NCI-H524 (cell line): ENCODE measurements around the gene DGKB.

Experiments
- DNase-seq, 2 experiments: peaks; one replicate each; lab custom pipeline; 2025; lab: John Stamatoyannopoulos, UW

DGKB gene

GRCh38 chr7:14760730-14761478, 141.6 kb downstream of the DGKB start:
- no peak for DNase-seq

DNA sequence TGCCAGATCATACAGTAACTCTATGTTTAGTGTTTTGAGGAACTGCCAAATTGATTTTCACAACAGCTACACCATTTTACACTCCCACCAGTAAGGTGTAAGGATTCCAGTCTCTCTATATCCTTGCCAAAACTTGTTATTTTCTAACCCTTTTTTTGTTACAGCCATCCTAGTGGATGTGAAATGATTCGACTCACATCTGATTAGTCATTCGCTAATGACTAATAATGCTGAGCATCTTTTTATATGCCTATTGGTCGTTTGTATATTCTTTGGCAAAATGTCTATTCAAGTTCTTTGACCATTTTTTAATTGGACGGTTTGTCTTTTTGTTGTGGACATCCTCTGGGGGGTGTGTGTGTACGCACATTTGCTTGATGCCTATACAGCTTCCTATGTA, 142.8 kb downstream of the DGKB start:
- DNase-seq, result no peak

DNA sequence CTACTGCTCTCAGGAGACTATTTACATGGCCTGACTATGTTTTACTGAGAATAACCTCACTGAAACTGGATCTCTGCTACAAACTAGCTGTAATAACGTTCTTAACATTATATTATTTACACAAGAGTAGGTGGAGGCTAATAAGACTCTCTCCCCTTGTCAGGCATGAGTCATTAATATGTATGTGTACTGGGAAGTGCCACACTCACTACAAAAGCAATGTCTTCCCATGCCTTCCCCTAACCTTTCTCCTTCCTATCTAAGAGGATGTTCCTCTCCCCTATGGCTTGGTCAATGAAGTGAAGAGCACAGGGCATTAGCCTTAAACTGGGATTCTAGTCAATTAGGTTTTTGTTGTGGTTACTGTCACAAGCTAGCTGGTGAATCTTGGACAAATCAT, 147.9 kb downstream of the DGKB start:
- DNase-seq, result no peak

- no peak for DNase-seq
Measured at GRCh38 chr7:14752301-14752700, 150.2 kb downstream of the DGKB start.

DNA sequence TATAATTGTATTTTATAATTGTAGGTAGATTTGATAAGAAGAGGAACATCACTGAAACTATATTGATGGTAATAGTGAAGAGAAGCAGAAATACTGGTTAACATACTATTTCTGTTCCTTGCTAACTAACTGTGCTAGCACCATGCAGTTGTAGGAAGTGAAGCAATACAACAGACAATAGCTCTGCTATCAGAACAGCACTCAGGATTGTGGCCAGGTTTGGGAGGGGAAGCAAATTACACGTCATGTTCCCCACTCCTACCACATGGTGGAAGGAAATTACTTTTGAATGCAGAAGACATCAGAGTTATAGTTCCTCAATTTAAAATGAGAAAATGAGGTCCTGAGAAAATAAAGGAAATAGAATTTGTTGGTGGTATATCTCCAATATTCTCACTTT, 151.1 kb downstream of the DGKB start:
- DNase-seq, result no peak

DNA sequence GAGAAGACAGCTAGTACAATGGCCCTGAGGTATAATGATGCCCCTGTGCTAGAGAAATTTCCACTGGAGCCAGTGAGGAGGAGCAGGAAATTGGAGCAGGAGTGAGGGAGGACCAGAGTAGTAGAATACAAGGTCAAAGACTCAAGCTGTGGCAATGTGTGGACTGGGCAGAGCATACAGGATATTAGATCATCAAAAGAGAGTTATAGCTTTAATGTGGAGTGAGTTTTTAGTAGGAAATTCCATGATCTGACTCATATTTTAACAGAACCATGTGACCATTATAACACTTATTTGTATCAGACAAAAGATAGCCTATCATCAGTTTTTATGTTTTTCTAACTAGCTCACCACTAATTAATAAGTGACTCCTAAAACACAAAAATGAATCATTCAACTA, 154.1 kb downstream of the DGKB start:
- DNase-seq, result no peak

DNA sequence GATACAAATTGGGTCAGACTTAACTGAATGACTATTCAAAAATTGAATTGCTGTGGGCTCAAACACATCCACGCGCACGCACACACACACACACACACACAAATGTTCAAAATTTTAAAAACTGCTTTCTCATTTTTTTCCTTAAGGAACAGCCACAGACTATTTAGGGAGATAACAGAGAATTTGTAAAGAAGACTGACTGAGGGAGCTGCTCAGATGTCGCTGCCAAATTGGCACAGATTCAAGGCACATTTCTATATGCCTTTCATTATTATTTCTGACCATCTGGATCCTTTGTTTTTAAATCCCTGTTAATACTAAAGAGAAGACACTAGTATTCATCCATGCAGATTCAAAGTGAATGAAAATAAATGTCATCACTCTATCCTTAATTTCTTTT, 154.8 kb downstream of the DGKB start:
- peak; percentile 53 to 75 for DNase-seq

- DNase-seq, result no peak
Measured at GRCh38 chr7:14745076-14745475, 157.5 kb downstream of the DGKB start.

DNA sequence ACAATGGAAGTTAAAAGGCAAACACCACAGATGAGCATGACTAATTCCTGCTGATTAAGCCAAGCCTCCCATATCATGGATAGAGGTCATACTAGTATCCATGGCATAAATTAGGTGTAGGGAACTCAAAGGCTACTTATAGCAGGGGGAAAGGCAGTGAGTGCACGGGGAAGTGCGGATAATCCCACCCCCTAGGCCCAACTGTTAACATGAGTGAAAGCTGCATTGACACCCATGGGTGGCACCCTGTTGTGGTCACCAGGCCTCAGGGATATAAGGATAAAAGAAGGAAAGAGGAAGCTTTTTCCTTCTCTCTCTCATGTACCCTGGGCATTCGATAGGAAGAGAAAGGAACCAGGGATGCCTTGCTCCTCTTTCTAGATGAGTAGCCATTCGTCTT, 161.9 kb downstream of the DGKB start:
- no peak for DNase-seq

DNA sequence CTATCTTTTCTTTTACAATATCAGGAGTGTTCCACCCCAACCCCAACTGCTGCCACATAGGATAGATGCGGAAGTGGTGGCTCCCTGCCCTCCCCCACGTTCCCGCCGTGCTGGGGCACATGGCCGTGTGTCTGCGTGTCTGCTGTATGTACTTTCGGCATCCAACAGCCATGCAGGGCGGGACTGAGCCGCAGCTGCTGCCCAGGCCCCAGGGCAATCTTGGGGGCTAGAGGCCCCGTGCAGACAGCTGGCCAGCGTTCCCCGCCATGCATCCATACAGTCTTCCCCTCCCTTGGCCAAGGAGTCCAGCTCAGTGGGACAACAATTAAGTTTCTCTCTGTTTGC, 162.7 kb downstream of the DGKB start:
- no peak for DNase-seq

GRCh38 chr7:14739168-14739840, 163.2 kb downstream of the DGKB start:
- DNase-seq, result no peak

- DNase-seq, result no peak
Measured at GRCh38 chr7:14738086-14738485, 164.5 kb downstream of the DGKB start.

DNA sequence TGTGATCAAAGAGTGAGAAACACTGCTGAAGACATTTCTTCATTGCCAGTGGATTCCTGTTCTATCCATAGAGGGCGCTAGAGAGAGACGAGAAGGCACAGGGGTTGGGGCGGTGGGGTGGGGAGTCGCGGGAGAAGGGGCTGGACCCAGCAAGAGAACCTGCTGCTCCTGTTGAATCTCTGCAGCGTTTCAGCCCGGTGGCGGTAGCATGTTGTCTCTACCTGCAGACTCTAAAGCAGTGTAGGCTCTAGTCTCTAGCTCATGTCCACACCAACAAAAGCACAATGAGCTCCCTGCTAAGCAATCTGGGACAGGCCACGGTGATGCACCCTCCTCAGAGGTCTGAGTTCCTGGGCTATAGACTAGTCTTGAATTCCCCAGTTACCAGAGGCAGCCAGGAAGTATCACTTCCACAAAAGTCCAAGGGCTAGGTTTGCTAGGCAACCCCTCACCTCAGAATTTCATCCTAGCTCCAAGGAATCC, 167.7 kb downstream of the DGKB start:
- peak in 1 of 2 experiments; percentile 0 for DNase-seq

- no peak for DNase-seq
Measured at GRCh38 chr7:14720785-14721184, 181.8 kb downstream of the DGKB start.

DNA sequence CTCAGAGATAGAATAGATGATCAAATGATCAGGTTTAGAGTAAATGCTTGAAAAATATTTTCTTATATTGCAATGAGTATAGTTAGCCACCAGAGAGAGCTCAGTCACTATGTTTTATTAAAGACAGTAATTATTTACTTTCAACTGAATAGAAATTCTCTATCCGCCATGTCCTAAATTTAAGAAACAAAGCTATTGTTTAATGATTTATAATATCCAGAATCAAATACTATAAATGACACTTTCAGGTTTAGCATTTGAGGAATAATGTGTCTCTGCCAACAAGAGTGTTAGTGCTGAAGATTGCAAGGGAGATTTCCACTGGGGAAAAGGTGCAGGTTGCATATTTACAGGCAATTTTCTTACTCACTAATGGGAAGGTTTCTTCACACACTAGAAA, 184.7 kb downstream of the DGKB start:
- DNase-seq, result peak in 1 of 2 experiments; percentile 20

GRCh38 chr7:14717169-14717568, 185.4 kb downstream of the DGKB start:
- no peak for DNase-seq

DNA sequence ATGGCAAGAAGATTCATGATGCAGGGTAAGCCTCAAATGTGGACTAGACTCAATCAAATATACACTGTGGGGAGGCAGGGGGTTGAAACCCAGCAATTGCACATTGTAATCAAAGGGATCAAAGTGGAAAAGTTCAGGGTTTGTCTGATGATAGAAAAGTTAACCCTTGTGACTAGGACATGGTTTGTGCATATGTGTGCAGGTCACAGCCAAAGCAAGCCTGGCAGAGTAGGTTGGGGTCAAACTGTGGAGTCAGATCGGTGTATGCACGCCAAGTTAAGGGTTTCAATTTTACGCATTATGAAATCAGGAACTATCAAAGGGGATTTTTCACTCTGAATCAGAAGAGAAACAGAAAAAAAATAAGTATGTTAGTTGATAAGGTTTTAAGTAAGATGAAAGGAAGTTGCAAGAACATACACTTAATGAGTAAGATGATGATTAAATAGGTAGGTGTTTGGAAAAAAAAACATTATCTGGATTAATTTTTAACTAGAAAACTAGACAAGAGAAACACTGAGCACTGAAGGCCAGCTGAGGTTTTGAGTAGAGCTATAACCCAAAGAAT, 188.3 kb downstream of the DGKB start:
- DNase-seq, result no peak

- peak in 1 of 2 experiments; percentile 30 for DNase-seq
Measured at GRCh38 chr7:14698239-14698638, 204.3 kb downstream of the DGKB start.

GRCh38 chr7:14697684-14698083, 204.9 kb downstream of the DGKB start:
- no peak for DNase-seq

GRCh38 chr7:14691597-14692203, 210.9 kb downstream of the DGKB start:
- peak in 1 of 2 experiments; percentile 47 for DNase-seq

DNA sequence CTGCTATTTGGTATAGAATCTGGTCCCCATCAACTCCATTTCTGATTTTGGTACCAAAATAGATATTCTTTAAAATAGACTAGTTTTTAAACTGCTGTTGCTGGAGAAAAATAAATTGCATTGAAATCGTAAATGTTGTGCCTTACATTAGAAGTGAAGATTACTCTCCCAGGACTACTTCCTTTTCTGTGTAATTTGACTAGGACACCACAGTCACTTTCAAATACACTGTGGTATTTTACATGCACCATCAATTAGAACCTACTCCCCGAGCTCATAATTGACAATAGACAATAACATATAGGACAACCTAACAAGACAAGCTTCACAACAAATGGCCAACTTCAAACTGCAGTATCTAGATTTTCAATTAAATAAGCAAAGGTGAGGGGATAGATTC, 211.5 kb downstream of the DGKB start:
- no peak for DNase-seq

DNA sequence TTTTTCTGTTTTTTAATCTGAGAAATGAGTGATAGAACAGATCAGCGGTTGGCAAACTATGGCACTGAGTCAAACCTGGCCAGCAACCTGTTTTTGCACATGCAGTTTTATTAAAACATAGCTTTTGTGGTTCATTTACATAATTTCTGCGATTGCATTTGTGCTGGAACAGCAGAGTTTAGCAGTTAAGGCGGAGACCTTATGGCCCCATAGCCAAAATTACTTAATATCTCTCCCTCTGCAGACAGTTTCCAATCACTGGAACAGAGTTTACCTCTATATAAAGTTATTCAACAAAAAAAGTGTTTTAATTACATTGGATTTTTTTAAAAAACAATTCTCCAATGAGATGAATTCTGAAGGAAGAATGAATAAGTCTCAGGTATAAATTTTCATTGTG, 212.1 kb downstream of the DGKB start:
- no peak for DNase-seq

DNA sequence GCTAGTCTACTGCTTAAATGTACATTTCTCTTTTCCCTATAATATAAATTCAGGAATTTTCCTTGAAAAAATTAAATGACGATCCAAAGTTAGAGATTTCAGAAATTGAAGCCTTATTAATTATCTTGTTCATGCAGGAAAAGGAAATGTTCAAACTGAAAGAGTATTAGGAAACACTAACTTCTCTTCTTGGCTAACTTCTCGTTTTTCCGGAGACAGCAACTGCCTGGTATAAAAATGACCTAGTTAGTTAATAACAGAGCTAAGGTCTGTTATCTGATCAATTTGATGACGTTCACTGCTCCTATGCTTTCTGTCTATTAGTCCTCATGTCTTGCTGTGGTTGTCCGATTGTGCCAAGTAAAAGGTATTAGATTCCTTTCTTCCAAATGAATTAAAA, 212.5 kb downstream of the DGKB start:
- DNase-seq, result no peak
